GM06990 (cell line): ENCODE results near the gene SGPP2.

Source experiments
- DNase-seq: peaks from one replicate; pipeline ENCODE4 v3.0.0-alpha.2; 2011; ENCODE audit not compliant: insufficient read length; ENCODE audit errors: extremely low read depth
- H3K27me3 ChIP-seq: replicated peaks from 2 replicates; pipeline ENCODE4 v1.6.0; 2011; ENCODE audit warnings: low read length; ENCODE audit not compliant: control insufficient read depth, insufficient read depth
- H3K36me3 ChIP-seq: 2 replicates; pipeline ENCODE4 v1.5.1; 2011; ENCODE audit warnings: low read length; ENCODE audit not compliant: control insufficient read depth, insufficient read depth
- H3K4me3 ChIP-seq: replicated peaks from 2 replicates; pipeline ENCODE4 v1.5.1; 2011; ENCODE audit warnings: low read depth, mild to moderate bottlenecking, control low read depth, low read length
- TF ChIP-seq, protein P1 (sequence below): IDR thresholded peaks from 2 replicates; pipeline ENCODE4 v1.5.1; 2011; ENCODE audit warnings: low read length, control low read depth, mild to moderate bottlenecking, inconsistent platforms; ENCODE audit not compliant: insufficient read depth, poor library complexity, severe bottlenecking

The SGPP2 gene, protein sequence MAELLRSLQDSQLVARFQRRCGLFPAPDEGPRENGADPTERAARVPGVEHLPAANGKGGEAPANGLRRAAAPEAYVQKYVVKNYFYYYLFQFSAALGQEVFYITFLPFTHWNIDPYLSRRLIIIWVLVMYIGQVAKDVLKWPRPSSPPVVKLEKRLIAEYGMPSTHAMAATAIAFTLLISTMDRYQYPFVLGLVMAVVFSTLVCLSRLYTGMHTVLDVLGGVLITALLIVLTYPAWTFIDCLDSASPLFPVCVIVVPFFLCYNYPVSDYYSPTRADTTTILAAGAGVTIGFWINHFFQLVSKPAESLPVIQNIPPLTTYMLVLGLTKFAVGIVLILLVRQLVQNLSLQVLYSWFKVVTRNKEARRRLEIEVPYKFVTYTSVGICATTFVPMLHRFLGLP

DNA sequence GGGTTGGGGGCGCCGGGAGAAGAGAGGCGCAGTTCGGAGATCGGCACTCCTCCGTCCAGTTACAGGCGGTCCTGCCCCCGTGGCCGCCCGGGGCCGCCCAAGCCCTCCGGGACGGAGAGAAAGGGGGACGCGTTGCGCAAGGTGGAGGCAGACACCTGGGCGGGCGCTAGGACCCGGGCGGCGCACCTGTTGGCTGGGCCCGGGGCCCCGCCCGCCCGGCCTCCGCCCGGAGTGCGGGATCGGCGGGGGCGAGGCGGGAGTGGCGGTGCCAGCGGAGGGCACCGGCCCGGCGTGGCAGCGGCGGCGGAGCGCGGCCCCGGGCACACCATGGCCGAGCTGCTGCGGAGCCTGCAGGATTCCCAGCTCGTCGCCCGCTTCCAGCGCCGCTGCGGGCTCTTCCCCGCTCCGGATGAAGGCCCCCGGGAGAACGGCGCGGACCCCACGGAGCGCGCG, at the start of gene SGPP2:
Gene SGPP2 (plus strand): TSS at position 268 of the 453 bp plus-strand sequence. CDS start 60 bp downstream, at position 328.
- Histone ChIP-seq H3K27me3 (no peaks in the 10 kb centered on the region), H3K4me3 (peak within 1 kb of the TSS; percentile 82), H3K36me3 (no peaks in the 10 kb centered on the region)
- TF ChIP-seq, protein P1, sequence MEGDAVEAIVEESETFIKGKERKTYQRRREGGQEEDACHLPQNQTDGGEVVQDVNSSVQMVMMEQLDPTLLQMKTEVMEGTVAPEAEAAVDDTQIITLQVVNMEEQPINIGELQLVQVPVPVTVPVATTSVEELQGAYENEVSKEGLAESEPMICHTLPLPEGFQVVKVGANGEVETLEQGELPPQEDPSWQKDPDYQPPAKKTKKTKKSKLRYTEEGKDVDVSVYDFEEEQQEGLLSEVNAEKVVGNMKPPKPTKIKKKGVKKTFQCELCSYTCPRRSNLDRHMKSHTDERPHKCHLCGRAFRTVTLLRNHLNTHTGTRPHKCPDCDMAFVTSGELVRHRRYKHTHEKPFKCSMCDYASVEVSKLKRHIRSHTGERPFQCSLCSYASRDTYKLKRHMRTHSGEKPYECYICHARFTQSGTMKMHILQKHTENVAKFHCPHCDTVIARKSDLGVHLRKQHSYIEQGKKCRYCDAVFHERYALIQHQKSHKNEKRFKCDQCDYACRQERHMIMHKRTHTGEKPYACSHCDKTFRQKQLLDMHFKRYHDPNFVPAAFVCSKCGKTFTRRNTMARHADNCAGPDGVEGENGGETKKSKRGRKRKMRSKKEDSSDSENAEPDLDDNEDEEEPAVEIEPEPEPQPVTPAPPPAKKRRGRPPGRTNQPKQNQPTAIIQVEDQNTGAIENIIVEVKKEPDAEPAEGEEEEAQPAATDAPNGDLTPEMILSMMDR: no peak
- DNase-seq: no peak

DNA sequence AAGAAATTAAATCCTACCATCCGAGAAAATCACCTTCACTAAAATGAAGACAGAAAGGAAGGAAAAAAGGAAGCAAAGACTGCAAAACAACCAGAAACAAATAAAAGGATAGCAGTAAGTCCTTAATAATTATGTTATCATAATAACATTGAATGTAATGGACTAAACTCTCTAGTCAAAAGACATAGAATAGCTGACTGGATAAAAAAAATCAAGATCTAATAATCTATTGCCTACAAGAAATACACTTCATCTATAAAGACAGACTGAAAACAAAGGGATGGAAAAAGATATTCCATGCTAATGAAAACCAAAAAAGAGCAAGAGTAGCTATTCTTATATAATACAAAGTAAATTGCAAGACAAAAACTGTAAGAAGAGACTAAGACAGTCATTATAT, 48.5 kb upstream of the SGPP2 start:
- H3K4me3 ChIP-seq: no peak overlapping the region
- DNase-seq: no peak
- TF ChIP-seq, protein P1: no peak
- H3K36me3 ChIP-seq: no peaks in the 10 kb centered on the region
- no peaks in the 10 kb centered on the region for H3K27me3 ChIP-seq

DNA sequence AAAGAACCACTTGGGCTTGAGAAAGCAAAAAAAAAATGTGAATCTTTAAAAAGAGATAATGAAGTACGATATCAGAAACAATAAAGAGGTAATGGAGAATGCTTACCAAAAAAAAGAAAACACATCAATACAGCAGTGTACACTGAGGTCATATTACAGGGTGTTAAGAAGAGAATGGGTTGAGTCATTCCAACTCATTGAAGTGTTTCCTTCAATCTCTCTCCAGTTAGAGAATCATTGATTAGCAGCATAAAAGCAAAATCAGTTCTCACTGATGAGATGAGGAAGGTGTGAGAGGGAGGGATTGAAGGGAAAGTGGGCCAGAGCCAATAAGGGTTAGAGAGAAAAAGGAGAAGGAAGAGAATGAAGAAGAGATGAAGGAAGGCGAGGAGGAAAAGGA, 43.9 kb upstream of the SGPP2 start:
- TF ChIP-seq, protein P1: no peak
- H3K36me3 ChIP-seq: no peaks in the 10 kb centered on the region
- DNase-seq: no peak
- no peaks in the 10 kb centered on the region for H3K27me3 ChIP-seq
- H3K4me3 ChIP-seq: no peak overlapping the region

DNA sequence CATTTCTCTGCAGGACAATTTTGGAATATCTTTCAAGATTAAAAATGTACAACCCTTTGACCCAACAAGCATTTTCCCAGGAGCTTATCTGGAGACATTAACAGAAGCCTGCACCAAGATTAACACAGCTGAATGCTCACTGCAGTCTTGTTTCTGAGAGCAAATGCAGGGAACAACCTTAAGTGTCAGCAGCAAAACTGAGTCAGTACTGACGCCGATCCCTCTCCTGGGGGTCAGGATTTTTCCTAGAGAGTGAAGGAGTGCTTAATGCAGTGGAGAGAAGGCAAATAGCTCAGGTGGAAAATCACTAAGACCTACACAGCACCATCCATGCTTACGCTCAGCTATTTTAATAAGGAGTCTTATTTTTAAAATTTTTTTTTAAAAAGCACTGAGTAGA, 42.8 kb upstream of the SGPP2 start:
- no peak for DNase-seq

DNA sequence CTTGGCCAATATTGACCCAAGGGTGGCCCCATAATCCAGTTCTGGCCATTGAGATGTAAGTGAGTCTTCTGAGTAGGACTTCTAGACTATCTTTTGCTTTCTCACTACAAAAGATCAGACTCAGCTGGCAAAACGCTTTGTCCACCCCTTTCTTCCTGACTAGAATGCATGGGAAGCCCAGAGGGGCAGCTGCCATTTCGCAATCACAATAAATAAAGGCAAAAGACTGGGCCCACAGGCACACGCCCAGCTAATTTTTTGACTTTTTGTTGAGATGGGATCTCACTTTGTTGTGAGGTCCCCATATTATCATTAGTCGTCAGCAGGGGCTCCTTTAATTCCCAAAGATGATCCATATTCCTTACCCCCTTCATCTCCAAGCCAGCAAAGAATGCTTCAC, 41.1 kb upstream of the SGPP2 start:
- no peak overlapping the region for H3K4me3 ChIP-seq
- TF ChIP-seq, protein P1: no peak
- no peaks in the 10 kb centered on the region for H3K27me3 ChIP-seq
- no peak for DNase-seq
- H3K36me3 ChIP-seq: no peaks in the 10 kb centered on the region

More for the DNA sequence above, 42.8 kb upstream of the SGPP2 start:
- Histone ChIP-seq H3K27me3 (no peaks in the 10 kb centered on the region), H3K36me3 (no peaks in the 10 kb centered on the region), H3K4me3 (no peak overlapping the region)
- TF ChIP-seq, protein P1: no peak
